Measurements from ENCODE around the gene LCE1D. TPM values are rescaled to one million over a fixed set of nuclear protein-coding genes. Genes with fewer than 3 reads are reported as not detected.

Gene LCE1D
- total RNA-seq, 1 donor from 2014 or later = not detected

DNA sequence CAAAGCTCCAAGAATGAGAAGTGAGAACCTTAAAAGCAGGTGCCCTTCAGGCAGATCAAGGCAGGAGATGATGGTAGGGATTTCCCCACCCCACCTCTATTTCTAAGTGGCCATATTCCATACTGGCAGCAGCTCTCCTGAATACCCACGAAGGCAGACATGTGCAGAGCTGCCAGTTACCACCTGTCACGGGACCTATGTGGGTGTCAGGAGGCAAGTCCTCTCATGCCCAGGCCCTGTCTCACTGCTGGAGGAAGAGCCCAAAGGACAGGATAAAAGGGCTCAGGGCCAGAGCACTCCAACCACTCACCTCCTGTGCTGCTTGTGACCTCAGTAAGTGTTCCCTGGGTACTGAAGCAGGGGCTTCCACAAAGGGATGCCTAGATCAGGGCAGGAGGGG lies 14.5 kb downstream of the LCE1D start:
- Histone ChIP-seq H3K9me3 (ENCODE audit: control insufficient read depth in 3 of 3, low read length in 3 of 3) (no peaks in the 10 kb centered on the region), H3K27ac (ENCODE audit: low read depth, low read length) (no peak overlapping the region), H3K27me3 (ENCODE audit: control insufficient read depth in 3 of 3, insufficient read depth in 3 of 3, low read length in 3 of 3) (peaks cover 0 to 2% (median 0%) of the 10 kb centered on the region in 3 donors), H3K36me3 (ENCODE audit: control insufficient read depth in 3 of 3, insufficient read depth in 3 of 3, low read length in 3 of 3) (no peaks in the 10 kb centered on the region), H3K4me1 (ENCODE audit: control insufficient read depth in 3 of 3, insufficient read depth in 3 of 3, low read length in 3 of 3) (no peaks in the 10 kb centered on the region), H3K4me3 (ENCODE audit: low read length in 3 of 3) (no peak overlapping the region), H3K9ac (ENCODE audit: low read depth in 1 of 3, low read length in 3 of 3) (no peak overlapping the region)

DNA sequence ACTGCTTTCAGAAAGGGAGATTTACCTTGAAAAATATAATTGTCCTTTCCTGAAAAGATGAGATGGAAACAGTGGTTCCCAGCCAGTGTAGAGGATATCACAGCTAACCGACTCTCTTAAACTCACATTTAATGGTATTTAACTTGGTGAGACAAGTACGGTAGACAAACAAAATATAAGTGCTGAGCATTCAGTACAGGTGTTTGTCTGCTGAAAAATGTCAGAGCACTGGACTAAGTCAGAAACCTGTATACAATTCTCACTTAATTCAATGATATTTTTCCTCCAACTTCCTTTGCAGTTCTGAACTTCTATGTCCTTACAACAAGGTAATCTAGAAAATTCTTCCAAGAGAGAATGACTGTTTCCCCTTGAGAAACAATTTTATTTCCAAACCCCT lies 15.2 kb downstream of the LCE1D start, which contains the start of gene LCE1B:
Gene LCE1B, plus strand, starts transcription at position 301 of the 400 bp plus-strand sequence. CDS start 476 bp downstream, outside the sequence.
- no peak within 1 kb of the TSS for H3K9ac ChIP-seq (ENCODE audit: low read depth in 1 of 3, low read length in 3 of 3)
- no peaks in the 10 kb centered on the region for H3K4me1 ChIP-seq (ENCODE audit: control insufficient read depth in 3 of 3, insufficient read depth in 3 of 3, low read length in 3 of 3)
- no peaks in the 10 kb centered on the region for H3K36me3 ChIP-seq (ENCODE audit: control insufficient read depth in 3 of 3, insufficient read depth in 3 of 3, low read length in 3 of 3)
- H3K4me3 ChIP-seq (ENCODE audit: low read length in 3 of 3) = no peak within 1 kb of the TSS
- no peak within 1 kb of the TSS for H3K27ac ChIP-seq (ENCODE audit: low read depth, low read length)
- H3K9me3 ChIP-seq (ENCODE audit: control insufficient read depth in 3 of 3, low read length in 3 of 3) = no peaks in the 10 kb centered on the region
- peaks cover 0 to 2% (median 0%) of the 10 kb centered on the region in 3 donors for H3K27me3 ChIP-seq (ENCODE audit: control insufficient read depth in 3 of 3, insufficient read depth in 3 of 3, low read length in 3 of 3)

DNA sequence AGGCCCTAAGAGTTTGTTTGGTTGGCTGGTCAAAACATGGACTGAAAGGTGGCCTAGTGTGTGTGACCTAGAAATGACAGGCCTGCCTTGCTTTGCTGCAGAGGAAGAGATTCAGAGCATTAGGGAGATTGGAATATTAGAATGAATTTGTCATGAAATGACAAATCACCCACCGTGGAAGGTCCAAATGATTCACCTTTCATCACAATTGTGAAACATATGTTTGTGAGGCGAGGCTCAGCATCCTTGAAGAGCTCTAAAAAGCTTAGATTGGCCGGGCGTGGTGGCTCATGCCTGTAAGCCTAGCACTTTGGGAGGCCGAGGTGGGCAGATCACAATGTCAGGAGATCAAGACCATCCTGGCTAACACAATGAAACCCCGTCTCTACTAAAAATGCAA lies 20.8 kb downstream of the LCE1D start:
- no peaks in the 10 kb centered on the region for H3K9me3 ChIP-seq (ENCODE audit: control insufficient read depth in 3 of 3, low read length in 3 of 3)
- H3K4me3 ChIP-seq (ENCODE audit: low read length in 3 of 3) = no peak overlapping the region
- H3K4me1 ChIP-seq (ENCODE audit: control insufficient read depth in 3 of 3, insufficient read depth in 3 of 3, low read length in 3 of 3) = no peaks in the 10 kb centered on the region
- H3K27ac ChIP-seq (ENCODE audit: low read depth, low read length) = no peak overlapping the region
- no peak overlapping the region for H3K9ac ChIP-seq (ENCODE audit: low read depth in 1 of 3, low read length in 3 of 3)
- H3K27me3 ChIP-seq (ENCODE audit: control insufficient read depth in 3 of 3, insufficient read depth in 3 of 3, low read length in 3 of 3) = no peaks in the 10 kb centered on the region
- H3K36me3 ChIP-seq (ENCODE audit: control insufficient read depth in 3 of 3, insufficient read depth in 3 of 3, low read length in 3 of 3) = no peaks in the 10 kb centered on the region

DNA sequence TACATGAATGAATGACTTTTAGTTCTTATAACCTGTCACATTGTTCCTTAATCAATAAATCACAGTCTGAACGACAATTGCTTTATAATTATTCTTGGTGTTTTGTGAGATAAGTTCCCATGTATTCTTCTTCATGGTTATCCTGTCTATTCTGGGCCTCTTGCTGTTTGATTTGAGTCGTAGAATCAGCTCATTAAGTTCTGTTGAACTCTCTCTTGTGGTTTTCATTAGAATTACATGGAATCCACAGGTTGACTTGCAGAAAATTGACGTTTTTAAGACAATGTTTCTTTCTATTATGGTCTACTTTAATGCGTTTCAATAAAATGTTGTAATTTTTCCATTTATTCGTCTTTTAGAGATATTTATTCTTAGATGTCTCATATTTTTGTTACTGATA lies 26.8 kb downstream of the LCE1D start:
- Histone ChIP-seq H3K27me3 (ENCODE audit: control insufficient read depth in 3 of 3, insufficient read depth in 3 of 3, low read length in 3 of 3) (peaks cover 0 to 3% (median 0%) of the 10 kb centered on the region in 3 donors), H3K4me3 (ENCODE audit: low read length in 3 of 3) (no peak overlapping the region), H3K27ac (ENCODE audit: low read depth, low read length) (no peak overlapping the region), H3K9ac (ENCODE audit: low read depth in 1 of 3, low read length in 3 of 3) (no peak overlapping the region), H3K36me3 (ENCODE audit: control insufficient read depth in 3 of 3, insufficient read depth in 3 of 3, low read length in 3 of 3) (no peaks in the 10 kb centered on the region), H3K4me1 (ENCODE audit: control insufficient read depth in 3 of 3, insufficient read depth in 3 of 3, low read length in 3 of 3) (no peaks in the 10 kb centered on the region), H3K9me3 (ENCODE audit: control insufficient read depth in 3 of 3, low read length in 3 of 3) (no peaks in the 10 kb centered on the region)

DNA sequence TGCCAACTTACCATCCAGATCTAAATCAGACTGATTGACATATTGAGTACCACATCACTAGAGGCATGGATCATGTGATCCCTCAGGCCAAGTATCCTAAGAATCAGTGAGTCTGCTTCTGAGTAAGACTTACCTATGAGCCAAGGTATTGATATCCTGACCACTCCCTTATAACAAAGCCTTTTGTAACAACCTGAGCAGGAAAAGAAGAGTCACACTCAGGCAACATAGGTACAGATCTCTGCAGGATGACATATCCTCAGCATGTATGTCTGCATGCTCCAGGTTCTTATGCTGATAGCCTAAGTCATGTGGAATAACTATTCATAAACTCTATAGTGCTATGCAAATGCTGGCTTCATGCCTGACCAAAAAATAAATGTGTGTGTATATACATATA lies 28.4 kb downstream of the LCE1D start:
- Histone ChIP-seq H3K9ac (ENCODE audit: low read depth in 1 of 3, low read length in 3 of 3) (no peak overlapping the region), H3K27me3 (ENCODE audit: control insufficient read depth in 3 of 3, insufficient read depth in 3 of 3, low read length in 3 of 3) (peaks cover 0 to 3% (median 0%) of the 10 kb centered on the region in 3 donors), H3K4me1 (ENCODE audit: control insufficient read depth in 3 of 3, insufficient read depth in 3 of 3, low read length in 3 of 3) (no peaks in the 10 kb centered on the region), H3K4me3 (ENCODE audit: low read length in 3 of 3) (no peak overlapping the region), H3K27ac (ENCODE audit: low read depth, low read length) (no peak overlapping the region), H3K36me3 (ENCODE audit: control insufficient read depth in 3 of 3, insufficient read depth in 3 of 3, low read length in 3 of 3) (no peaks in the 10 kb centered on the region), H3K9me3 (ENCODE audit: control insufficient read depth in 3 of 3, low read length in 3 of 3) (no peaks in the 10 kb centered on the region)

DNA sequence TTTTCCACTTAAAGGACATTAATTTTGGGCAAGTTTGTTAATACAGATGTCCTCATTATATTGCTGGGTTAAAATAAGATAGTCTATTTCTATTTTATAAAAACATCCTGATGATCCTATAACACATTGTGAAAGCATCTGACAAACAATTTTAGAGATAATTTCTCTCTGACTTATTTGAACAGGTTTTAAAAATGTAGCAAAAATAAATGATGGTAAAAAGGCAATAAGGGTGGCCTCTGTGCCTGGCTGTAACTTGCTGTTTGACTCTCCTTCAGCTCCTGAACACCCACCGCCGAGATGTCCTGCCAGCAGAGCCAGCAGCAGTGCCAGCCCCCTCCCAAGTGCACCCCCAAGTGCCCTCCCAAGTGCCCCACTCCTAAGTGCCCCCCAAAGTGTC lies 30.7 kb downstream of the LCE1D start, which contains the start of gene LCE1A:
Gene LCE1A, plus strand, starts transcription at position 301 of the 400 bp plus-strand sequence. Its CDS starts 0 bp downstream, at position 301.
- H3K4me3 ChIP-seq (ENCODE audit: low read length in 3 of 3) = no peak within 1 kb of the TSS
- H3K4me1 ChIP-seq (ENCODE audit: control insufficient read depth in 3 of 3, insufficient read depth in 3 of 3, low read length in 3 of 3) = no peaks in the 10 kb centered on the region
- H3K9me3 ChIP-seq (ENCODE audit: control insufficient read depth in 3 of 3, low read length in 3 of 3) = no peaks in the 10 kb centered on the region
- H3K9ac ChIP-seq (ENCODE audit: low read depth in 1 of 3, low read length in 3 of 3) = no peak within 1 kb of the TSS
- H3K27me3 ChIP-seq (ENCODE audit: control insufficient read depth in 3 of 3, insufficient read depth in 3 of 3, low read length in 3 of 3) = peaks cover 0 to 3% (median 0%) of the 10 kb centered on the region in 3 donors
- H3K36me3 ChIP-seq (ENCODE audit: control insufficient read depth in 3 of 3, insufficient read depth in 3 of 3, low read length in 3 of 3) = no peaks in the 10 kb centered on the region
- H3K27ac ChIP-seq (ENCODE audit: low read depth, low read length) = no peak within 1 kb of the TSS

DNA sequence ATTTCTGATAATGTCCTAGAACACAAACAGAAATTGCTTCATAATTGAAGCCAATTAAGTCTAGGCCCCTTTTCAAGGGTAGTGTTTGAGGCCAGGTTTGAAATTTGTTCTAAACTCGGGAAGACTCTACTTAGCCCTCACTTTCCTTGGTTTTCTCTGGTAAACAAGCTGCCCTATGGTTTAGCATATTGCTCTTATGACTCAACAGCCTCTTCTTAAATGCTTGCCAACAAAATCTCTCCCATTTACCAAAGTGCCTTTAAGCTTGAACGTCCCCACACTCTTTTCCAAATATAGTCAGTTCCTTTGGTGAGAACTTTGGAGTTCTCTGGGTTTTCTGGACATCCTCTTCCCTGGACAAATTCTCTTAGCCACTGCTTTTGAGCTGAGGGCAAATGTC lies 40.3 kb downstream of the LCE1D start:
- no peak overlapping the region for H3K9ac ChIP-seq (ENCODE audit: low read depth in 1 of 3, low read length in 3 of 3)
- no peaks in the 10 kb centered on the region for H3K9me3 ChIP-seq (ENCODE audit: control insufficient read depth in 3 of 3, low read length in 3 of 3)
- H3K4me3 ChIP-seq (ENCODE audit: low read length in 3 of 3) = no peak overlapping the region
- no peaks in the 10 kb centered on the region for H3K36me3 ChIP-seq (ENCODE audit: control insufficient read depth in 3 of 3, insufficient read depth in 3 of 3, low read length in 3 of 3)
- H3K27me3 ChIP-seq (ENCODE audit: control insufficient read depth in 3 of 3, insufficient read depth in 3 of 3, low read length in 3 of 3) = no peaks in the 10 kb centered on the region
- H3K4me1 ChIP-seq (ENCODE audit: control insufficient read depth in 3 of 3, insufficient read depth in 3 of 3, low read length in 3 of 3) = no peaks in the 10 kb centered on the region
- no peak overlapping the region for H3K27ac ChIP-seq (ENCODE audit: low read depth, low read length)

DNA sequence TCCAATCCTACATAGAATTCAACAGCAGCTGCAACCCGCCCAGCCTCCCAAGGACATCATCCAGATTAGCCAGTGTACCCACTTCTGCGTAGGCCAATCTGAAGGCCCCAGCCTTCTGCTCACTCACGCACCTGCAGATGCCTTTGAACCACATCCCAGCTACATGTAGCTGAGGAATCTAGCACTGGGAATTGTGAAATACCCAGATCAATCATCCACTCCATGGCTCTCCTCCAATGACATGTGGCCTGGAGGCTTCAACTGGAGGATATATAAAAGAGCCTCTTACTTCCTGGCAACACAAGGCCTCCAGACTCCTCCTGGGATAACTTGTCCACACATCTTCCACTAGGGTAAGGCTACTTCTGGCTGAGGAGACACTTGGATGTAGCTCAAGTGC lies 46.0 kb downstream of the LCE1D start, which contains the start of gene LCE6A:
Gene LCE6A, plus strand, starts transcription at position 301 of the 400 bp plus-strand sequence. CDS start 665 bp downstream, outside the sequence.
- Histone ChIP-seq H3K36me3 (ENCODE audit: control insufficient read depth in 3 of 3, insufficient read depth in 3 of 3, low read length in 3 of 3) (no peaks in the 10 kb centered on the region), H3K4me1 (ENCODE audit: control insufficient read depth in 3 of 3, insufficient read depth in 3 of 3, low read length in 3 of 3) (no peaks in the 10 kb centered on the region), H3K4me3 (ENCODE audit: low read length in 3 of 3) (no peak within 1 kb of the TSS), H3K9ac (ENCODE audit: low read depth in 1 of 3, low read length in 3 of 3) (no peak within 1 kb of the TSS), H3K27ac (ENCODE audit: low read depth, low read length) (no peak within 1 kb of the TSS), H3K9me3 (ENCODE audit: control insufficient read depth in 3 of 3, low read length in 3 of 3) (no peaks in the 10 kb centered on the region), H3K27me3 (ENCODE audit: control insufficient read depth in 3 of 3, insufficient read depth in 3 of 3, low read length in 3 of 3) (no peaks in the 10 kb centered on the region)

Other genes with a start within 250 kb of the LCE1D start
- not detected for gene LCE3E, start 229.9 kb upstream of the LCE1D start, total RNA-seq
- gene LCE3D, start 216.2 kb upstream of the LCE1D start, total RNA-seq = not detected
- gene LCE3C, start 196.5 kb upstream of the LCE1D start, total RNA-seq = not detected
- not detected for gene LCE3B, start 182.9 kb upstream of the LCE1D start, total RNA-seq
- not detected for gene LCE3A, start 173.6 kb upstream of the LCE1D start, total RNA-seq
- not detected for gene LCE2D, start 133.3 kb upstream of the LCE1D start, total RNA-seq
- not detected for gene LCE2C, start 121.4 kb upstream of the LCE1D start, total RNA-seq
- gene LCE2B, start 110.6 kb upstream of the LCE1D start, total RNA-seq = not detected
- not detected for gene LCE2A, start 98.4 kb upstream of the LCE1D start, total RNA-seq
- not detected for gene LCE4A, start 88.6 kb upstream of the LCE1D start, total RNA-seq
- gene KPRP, start 38.7 kb upstream of the LCE1D start, total RNA-seq = not detected
- gene LCE1F, start 21.6 kb upstream of the LCE1D start, total RNA-seq = not detected
- gene LCE1E, start 10.5 kb upstream of the LCE1D start, total RNA-seq = not detected
- gene LCE1C, start 9.9 kb downstream of the LCE1D start, total RNA-seq = not detected
- not detected for gene LCE1B, start 15.2 kb downstream of the LCE1D start, total RNA-seq
- not detected for gene LCE1A, start 30.8 kb downstream of the LCE1D start, total RNA-seq
- gene LCE6A, start 46.1 kb downstream of the LCE1D start, total RNA-seq = not detected
- not detected for gene LCE7A, start 63.3 kb downstream of the LCE1D start, total RNA-seq
- gene SMCP, start 81.6 kb downstream of the LCE1D start, total RNA-seq = not detected
- gene IVL, start 111.8 kb downstream of the LCE1D start, total RNA-seq = not detected
- gene SPRR5, start 150.5 kb downstream of the LCE1D start, total RNA-seq = not detected
- not detected for gene SPRR4, start 173.9 kb downstream of the LCE1D start, total RNA-seq
- not detected for gene SPRR1A, start 187.4 kb downstream of the LCE1D start, total RNA-seq
- not detected for gene SPRR3, start 205.0 kb downstream of the LCE1D start, total RNA-seq
- gene SPRR1B, start 234.5 kb downstream of the LCE1D start, total RNA-seq = not detected
- not detected for gene SPRR2D, start 244.4 kb downstream of the LCE1D start, total RNA-seq

Data from skeletal muscle tissue (tissue), 4 donors.